Sigmoid colon (tissue), 4 donors: ENCODE measurements around the gene KMT2C.

Experiments used
- CTCF ChIP-seq, 4 experiments: fragments of 450-650 bp in 3 of 4; fragments of 200-600 bp in 1 of 4; IDR thresholded peaks; one replicate each; pipeline ENCODE4 v1.5.1; 2016 to 2019; ENCODE audit warnings: antibody characterized with exemption in 4 of 4, mild to moderate bottlenecking in 3 of 4, moderate library complexity in 2 of 4
- EP300 ChIP-seq, 4 donors: sonication (generic); formaldehyde crosslinking; IDR thresholded peaks; one replicate each; pipeline ENCODE4 v1.6.1; 2017; ENCODE audit warnings: antibody characterized with exemption in 4 of 4
- POLR2A ChIP-seq, 2 donors: fragments of 450-650 bp; IDR thresholded peaks; one replicate each; pipeline ENCODE4 v1.6.1; 2016; ENCODE audit warnings: antibody characterized with exemption in 2 of 2, mild to moderate bottlenecking in 2 of 2, moderate library complexity in 2 of 2
- POLR2AphosphoS5 ChIP-seq, 4 donors: sonication (generic); formaldehyde crosslinking; IDR thresholded peaks; one replicate each; pipeline ENCODE4 v1.6.1; 2017; ENCODE audit warnings: antibody characterized with exemption in 4 of 4

GRCh38 chr7:152307902-152308301 lies 127.9 kb downstream of the KMT2C start:
- TF ChIP-seq POLR2A (IDR thresholded peaks at IDR 0.05): no peak
- TF ChIP-seq CTCF (IDR thresholded peaks at IDR 0.05): no peak
- TF ChIP-seq EP300 (IDR thresholded peaks at IDR 0.05): no peak
- TF ChIP-seq POLR2AphosphoS5 (IDR thresholded peaks at IDR 0.05): no peak
